GM18520 (cell line): ENCODE measurements around the gene TMEM256.

Experiments used
- ATAC-seq: cut with Tn5 transposase; IDR thresholded peaks from one replicate; pipeline ENCODE4 v1.9.1; 2021; ENCODE audit not compliant: unreplicated experiment

TMEM256 gene

DNA sequence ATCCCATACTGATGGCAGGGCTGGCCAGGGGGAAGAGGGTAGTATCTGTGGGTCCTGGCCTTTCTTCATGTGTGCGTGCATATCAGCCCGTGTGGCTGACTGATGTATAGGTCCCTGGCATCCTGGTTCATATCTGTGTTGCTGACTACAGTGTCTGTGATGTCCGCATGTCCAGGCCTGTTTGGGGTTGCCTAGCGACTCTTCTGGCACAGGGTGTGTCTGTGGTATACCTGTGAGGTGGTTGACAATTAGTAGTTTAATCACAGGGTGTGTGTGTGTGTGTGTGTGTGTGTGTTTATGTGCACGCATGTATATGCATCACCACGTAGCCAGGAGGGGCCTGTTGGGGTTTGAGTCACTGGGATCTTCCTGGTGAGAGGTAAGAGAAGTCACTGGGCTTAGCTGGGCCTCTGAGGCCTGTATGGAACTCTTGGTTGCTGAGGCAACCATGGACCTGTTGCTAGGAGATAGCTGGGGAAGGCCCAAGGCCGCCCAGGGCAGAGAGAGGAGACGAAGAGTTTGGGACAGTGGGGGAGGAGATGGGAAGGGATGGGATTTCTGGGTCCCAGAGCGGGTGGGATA, 49.5 kb downstream of the TMEM256 start:
- ATAC-seq, result no peak
